ENCODE results near the gene RNF208. TPM values are rescaled to one million over a fixed set of nuclear protein-coding genes. Genes with fewer than 3 reads are reported as not detected.

Gene RNF208
- total RNA-seq, 2 donors from 2014 or later = 3.7 TPM; not detected in 1

GRCh38 chr9:137232510-137232909 lies 10.5 kb upstream of the RNF208 start:
- H3K27me3 ChIP-seq (replicated peaks; ENCODE audit: insufficient read depth) = no peaks in the 10 kb centered on the region
- H3K4me3 ChIP-seq = no peak overlapping the region
- H3K36me3 ChIP-seq = no peaks in the 10 kb centered on the region
- H3K27ac ChIP-seq = no peak overlapping the region
- peaks cover 3 to 12% of the 10 kb centered on the region in 2 donors for H3K4me1 ChIP-seq (ENCODE audit: control insufficient read depth in 1 of 2, low read depth in 2 of 2)
- TF ChIP-seq, protein P1, sequence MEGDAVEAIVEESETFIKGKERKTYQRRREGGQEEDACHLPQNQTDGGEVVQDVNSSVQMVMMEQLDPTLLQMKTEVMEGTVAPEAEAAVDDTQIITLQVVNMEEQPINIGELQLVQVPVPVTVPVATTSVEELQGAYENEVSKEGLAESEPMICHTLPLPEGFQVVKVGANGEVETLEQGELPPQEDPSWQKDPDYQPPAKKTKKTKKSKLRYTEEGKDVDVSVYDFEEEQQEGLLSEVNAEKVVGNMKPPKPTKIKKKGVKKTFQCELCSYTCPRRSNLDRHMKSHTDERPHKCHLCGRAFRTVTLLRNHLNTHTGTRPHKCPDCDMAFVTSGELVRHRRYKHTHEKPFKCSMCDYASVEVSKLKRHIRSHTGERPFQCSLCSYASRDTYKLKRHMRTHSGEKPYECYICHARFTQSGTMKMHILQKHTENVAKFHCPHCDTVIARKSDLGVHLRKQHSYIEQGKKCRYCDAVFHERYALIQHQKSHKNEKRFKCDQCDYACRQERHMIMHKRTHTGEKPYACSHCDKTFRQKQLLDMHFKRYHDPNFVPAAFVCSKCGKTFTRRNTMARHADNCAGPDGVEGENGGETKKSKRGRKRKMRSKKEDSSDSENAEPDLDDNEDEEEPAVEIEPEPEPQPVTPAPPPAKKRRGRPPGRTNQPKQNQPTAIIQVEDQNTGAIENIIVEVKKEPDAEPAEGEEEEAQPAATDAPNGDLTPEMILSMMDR (IDR thresholded peaks at IDR 0.05) = no peak
- H3K9me3 ChIP-seq = no peaks in the 10 kb centered on the region
- ATAC-seq (ENCODE audit: insufficient number of reproducible peaks, low FRiP score, low read depth) (no peak), DNase-seq (ENCODE audit: low spot score) (no peak)

DNA sequence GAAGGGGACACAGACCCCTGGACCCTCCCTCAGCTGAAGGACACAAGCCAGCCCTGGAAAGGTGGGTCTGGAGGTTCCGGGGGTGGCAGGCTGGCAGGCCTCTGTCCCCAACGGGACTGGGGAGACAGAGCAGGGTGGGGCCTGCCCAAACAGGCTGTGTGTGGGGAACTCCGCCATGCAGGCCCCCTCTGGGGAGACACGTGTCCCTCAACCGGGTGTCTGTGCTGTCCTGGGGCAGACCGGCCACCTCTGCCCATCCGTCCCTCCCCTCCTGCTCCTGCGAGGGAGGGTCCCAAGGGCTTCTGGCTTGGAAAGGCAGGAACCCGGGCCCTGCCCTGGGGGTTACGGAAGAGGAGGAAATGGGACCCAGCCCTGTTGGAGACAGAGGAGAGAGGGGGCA lies 10.1 kb upstream of the RNF208 start:
- no peak overlapping the region for H3K27ac ChIP-seq
- no peak for DNase-seq (ENCODE audit: low spot score)
- no peaks in the 10 kb centered on the region for H3K27me3 ChIP-seq (replicated peaks; ENCODE audit: insufficient read depth)
- ATAC-seq (ENCODE audit: insufficient number of reproducible peaks, low FRiP score, low read depth) = no peak
- H3K4me3 ChIP-seq = no peak overlapping the region
- H3K36me3 ChIP-seq = no peaks in the 10 kb centered on the region
- no peaks in the 10 kb centered on the region for H3K9me3 ChIP-seq
- peaks cover 3 to 12% of the 10 kb centered on the region in 2 donors for H3K4me1 ChIP-seq (ENCODE audit: control insufficient read depth in 1 of 2, low read depth in 2 of 2)
- TF ChIP-seq, protein P1 (IDR thresholded peaks at IDR 0.05) = no peak

- ATAC-seq (ENCODE audit: insufficient number of reproducible peaks, low FRiP score, low read depth) = no peak
- TF ChIP-seq, protein P1 (IDR thresholded peaks at IDR 0.05) = no peak
- Histone ChIP-seq H3K9me3 (no peaks in the 10 kb centered on the region), H3K36me3 (no peaks in the 10 kb centered on the region), H3K27ac (no peak overlapping the region), H3K4me3 (no peak overlapping the region), H3K4me1 (ENCODE audit: control insufficient read depth in 1 of 2, low read depth in 2 of 2) (peaks cover 1 to 7% of the 10 kb centered on the region in 2 donors), H3K27me3 (replicated peaks; ENCODE audit: insufficient read depth) (no peaks in the 10 kb centered on the region)
- no peak for DNase-seq (ENCODE audit: low spot score)
Observed at GRCh38 chr9:137231372-137232039, 9.5 kb upstream of the RNF208 start.

GRCh38 chr9:137230705-137231371 lies 8.8 kb upstream of the RNF208 start, which contains the start of gene SLC34A3:
TSS of gene SLC34A3 (plus strand) at chr9:137230901. CDS start at chr9:137231703, 802 bp downstream.
- DNase-seq (ENCODE audit: low spot score) (no peak), ATAC-seq (ENCODE audit: insufficient number of reproducible peaks, low FRiP score, low read depth) (no peak)
- no peak within 1 kb of the TSS for H3K4me3 ChIP-seq
- no peaks in the 10 kb centered on the region for H3K9me3 ChIP-seq
- no peaks in the 10 kb centered on the region for H3K4me1 ChIP-seq (ENCODE audit: control insufficient read depth in 1 of 2, low read depth in 2 of 2)
- no peaks in the 10 kb centered on the region for H3K27me3 ChIP-seq (replicated peaks; ENCODE audit: insufficient read depth)
- no peaks in the 10 kb centered on the region for H3K36me3 ChIP-seq
- H3K27ac ChIP-seq = no peak within 1 kb of the TSS
- TF ChIP-seq, protein P1 (IDR thresholded peaks at IDR 0.05) = no peak

- no peaks in the 10 kb centered on the region for H3K4me1 ChIP-seq (ENCODE audit: control insufficient read depth in 1 of 2, low read depth in 2 of 2)
- no peaks in the 10 kb centered on the region for H3K9me3 ChIP-seq
- H3K36me3 ChIP-seq = no peaks in the 10 kb centered on the region
- H3K4me3 ChIP-seq = no peak overlapping the region
- no peaks in the 10 kb centered on the region for H3K27me3 ChIP-seq (replicated peaks; ENCODE audit: insufficient read depth)
- TF ChIP-seq, protein P1 (IDR thresholded peaks at IDR 0.05) = no peak
- DNase-seq (ENCODE audit: low spot score) = no peak
- H3K27ac ChIP-seq = no peak overlapping the region
- no peak for ATAC-seq (ENCODE audit: insufficient number of reproducible peaks, low FRiP score, low read depth)
Observed at GRCh38 chr9:137229903-137230704, 8.1 kb upstream of the RNF208 start.

Data from thoracic aorta (tissue), 2 donors.